Measurements from ENCODE around the gene LATS2.

Gene LATS2

GRCh38 chr13:21008026-21008425 is 53.4 kb downstream of the LATS2 start:
- TF ChIP-seq TCF7L2 (IDR thresholded peaks at IDR 0.05; ENCODE audit: borderline replicate concordance, low read depth, low read length) (no peak), ZFP69B (tag by site-specific recombination; IDR thresholded peaks at IDR 0.05) (no peak), ZSCAN18 (tag by site-specific recombination; IDR thresholded peaks at IDR 0.05) (no peak), ZNF701 (tag by site-specific recombination; IDR thresholded peaks at IDR 0.05) (no peak), ZNF449 (tag by site-specific recombination; IDR thresholded peaks at IDR 0.05) (no peak), ZIC2 (tag by site-specific recombination; IDR thresholded peaks at IDR 0.05) (peak; percentile 45; the same call in 1 of the 2 replicates), ZNF37A (tag by site-specific recombination; IDR thresholded peaks at IDR 0.05) (no peak), ZNF248 (tag by site-specific recombination; IDR thresholded peaks at IDR 0.05) (no peak)
- Histone ChIP-seq H3K9me3 (ENCODE audit: control insufficient read depth, insufficient read depth, low read depth, low read length) (no peaks in the 10 kb centered on the region), H3K4me1 (ENCODE audit: control insufficient read depth, insufficient read depth, low read length) (no peaks in the 10 kb centered on the region), H3K36me3 (ENCODE audit: control insufficient read depth in 2 of 2, insufficient read depth in 1 of 2, low read length in 2 of 2) (no peaks in the 10 kb centered on the region), H3K27ac (ENCODE audit: extremely low read depth, low read depth, low read length) (no peak overlapping the region), H3K4me3 (ENCODE audit: low read depth, low read length) (no peak overlapping the region)
- POLR2A ChIA-PET: no interaction called here
- CTCF ChIA-PET: no interaction called here

DNA sequence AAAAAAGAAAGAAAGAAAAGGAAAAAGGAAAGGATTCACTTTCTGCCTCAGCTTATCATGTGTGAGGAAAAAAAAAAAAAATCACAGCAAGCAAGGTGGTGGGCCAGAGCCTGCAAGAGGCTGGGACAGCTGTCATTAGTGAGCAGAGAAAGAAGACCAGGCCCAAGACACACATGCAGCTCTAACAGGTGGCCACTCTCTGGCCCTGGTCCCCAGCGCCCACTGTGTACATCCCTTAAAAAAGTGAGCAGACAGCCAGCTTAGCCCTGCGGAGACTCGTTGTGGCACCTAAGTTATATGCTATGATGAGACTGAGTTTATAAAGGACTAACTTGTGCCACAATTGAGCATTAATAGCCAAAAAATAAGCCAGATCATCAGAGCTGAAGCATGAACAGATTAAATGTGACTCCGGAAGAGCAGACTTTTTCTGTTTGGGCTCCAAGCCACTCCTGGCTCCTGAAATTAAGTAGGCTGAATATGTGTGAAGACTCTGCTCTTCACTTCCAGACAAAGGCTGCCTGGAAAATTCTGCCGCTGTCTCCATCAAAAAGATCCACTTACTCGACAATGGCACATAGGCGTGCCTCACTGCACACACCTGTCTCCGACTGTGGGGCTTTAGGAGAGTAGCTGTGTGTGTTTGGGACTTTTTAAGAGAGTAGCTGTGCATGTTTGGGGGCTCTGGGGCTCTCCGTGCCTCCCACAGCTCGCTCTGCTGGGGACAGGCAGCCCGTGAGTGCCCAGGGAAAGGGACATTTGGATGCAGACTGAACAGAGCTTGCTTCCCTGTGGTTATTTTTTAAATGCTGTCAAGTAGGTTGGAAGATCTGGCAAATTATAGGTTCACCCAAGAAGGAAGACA is 55.0 kb downstream of the LATS2 start:
- CTCF ChIA-PET: no interaction called here
- Histone ChIP-seq H3K4me1 (ENCODE audit: control insufficient read depth, insufficient read depth, low read length) (no peaks in the 10 kb centered on the region), H3K9me3 (ENCODE audit: control insufficient read depth, insufficient read depth, low read depth, low read length) (no peaks in the 10 kb centered on the region), H3K4me3 (ENCODE audit: low read depth, low read length) (no peak overlapping the region), H3K36me3 (ENCODE audit: control insufficient read depth in 2 of 2, insufficient read depth in 1 of 2, low read length in 2 of 2) (no peaks in the 10 kb centered on the region), H3K27ac (ENCODE audit: extremely low read depth, low read depth, low read length) (no peak overlapping the region)
- TF ChIP-seq ZNF624 (tag by site-specific recombination; IDR thresholded peaks at IDR 0.05): no peak
- TF ChIP-seq ZSCAN18 (tag by site-specific recombination; IDR thresholded peaks at IDR 0.05): no peak
- TF ChIP-seq BCL11A (tag by site-specific recombination; IDR thresholded peaks at IDR 0.05; ENCODE audit: low read depth): no peak
- TF ChIP-seq, protein P1, sequence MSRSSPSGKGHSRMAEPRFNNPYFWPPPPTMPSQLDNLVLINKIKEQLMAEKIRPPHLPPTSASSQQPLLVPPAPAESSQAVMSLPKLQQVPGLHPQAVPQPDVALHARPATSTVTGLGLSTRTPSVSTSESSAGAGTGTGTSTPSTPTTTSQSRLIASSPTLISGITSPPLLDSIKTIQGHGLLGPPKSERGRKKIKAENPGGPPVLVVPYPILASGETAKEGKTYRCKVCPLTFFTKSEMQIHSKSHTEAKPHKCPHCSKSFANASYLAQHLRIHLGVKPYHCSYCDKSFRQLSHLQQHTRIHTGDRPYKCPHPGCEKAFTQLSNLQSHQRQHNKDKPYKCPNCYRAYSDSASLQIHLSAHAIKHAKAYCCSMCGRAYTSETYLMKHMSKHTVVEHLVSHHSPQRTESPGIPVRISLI (tag by site-specific recombination; IDR thresholded peaks at IDR 0.05): no peak
- TF ChIP-seq SCRT2 (tag by site-specific recombination; IDR thresholded peaks at IDR 0.05): 0 out of 2 replicates have a peak, but pooled peaks have one; percentile 12
- POLR2A ChIA-PET: interaction anchor here (0.7 kb wide), 1 partner anchor 1223 kb away, joined by 4 read pairs; the partner anchor contains the start of gene PSPC1

GRCh38 chr13:21005193-21005592 is 56.2 kb downstream of the LATS2 start:
- no peaks in the 10 kb centered on the region for H3K36me3 ChIP-seq (ENCODE audit: control insufficient read depth in 2 of 2, insufficient read depth in 1 of 2, low read length in 2 of 2)
- H3K9me3 ChIP-seq (ENCODE audit: control insufficient read depth, insufficient read depth, low read depth, low read length): no peaks in the 10 kb centered on the region
- no peak overlapping the region for H3K4me3 ChIP-seq (ENCODE audit: low read depth, low read length)
- CTCF ChIA-PET: interaction anchor here (0.6 to 0.7 kb wide), 2 partner anchors 199 to 553 kb away, joined by 3 read pairs; no protein-coding TSS in a partner anchor
- POLR2A ChIA-PET: interaction anchor here (0.7 kb wide), 1 partner anchor 1222 kb away, joined by 4 read pairs; the partner anchor contains the start of gene PSPC1
- TF ChIP-seq SETDB1 (IDR thresholded peaks at IDR 0.05; ENCODE audit: insufficient read length, low read length) (no peak), ZNF324 (tag by site-specific recombination; IDR thresholded peaks at IDR 0.05) (no peak), ZNF610 (tag by site-specific recombination; IDR thresholded peaks at IDR 0.05; ENCODE audit: borderline replicate concordance) (no peak)
- no peak overlapping the region for H3K27ac ChIP-seq (ENCODE audit: extremely low read depth, low read depth, low read length)
- H3K4me1 ChIP-seq (ENCODE audit: control insufficient read depth, insufficient read depth, low read length): no peaks in the 10 kb centered on the region

Data from HEK293 (cell line).